ENCODE measurements around the gene ANP32B.

Gene ANP32B

GRCh38 chr9:98064623-98065392, 81.7 kb downstream of the ANP32B start:
- TF ChIP-seq POLR2AphosphoS5 (IDR thresholded peaks at IDR 0.05; ENCODE audit: low read depth, low read length) (no peak), TAF1 (IDR thresholded peaks at IDR 0.05; ENCODE audit: borderline replicate concordance, low read depth, low read length) (no peak), POLR2A (IDR thresholded peaks at IDR 0.05; ENCODE audit: low read depth, low read length) (no peak)
- no peak for FAIRE-seq
- DNase-seq (ENCODE audit: insufficient read length) = no peak
